Fibroblast of the aortic adventitia (primary cell): ENCODE measurements around the gene TSPAN18. TPM values are rescaled to one million over a fixed set of nuclear protein-coding genes. Genes with fewer than 3 reads are reported as not detected.

Source experiments
- DNase-seq: peaks from one replicate; pipeline ENCODE4 v3.0.0-alpha.2; 2010; ENCODE audit warnings: low read depth
- H3K4me3 ChIP-seq: 2 replicates; pipeline ENCODE4 v1.5.1; 2011; ENCODE audit warnings: low read depth, mild to moderate bottlenecking, control low read depth, low read length, moderate library complexity
- total RNA-seq: library from RNA; depleted of rRNA; stranded (reverse); fragments of >200 nt; gene quantifications from 2 replicates; pipeline ENCODE4 v1.2.3, GENCODE V29; 2012; ENCODE audit warnings: low replicate concordance
- TF ChIP-seq, protein P1 (sequence below): IDR thresholded peaks from 2 replicates; pipeline ENCODE4 v1.5.1; 2011; ENCODE audit warnings: mild to moderate bottlenecking, low read length, control low read depth, inconsistent platforms; ENCODE audit not compliant: insufficient read depth

TSPAN18 gene
- total RNA-seq, 1 donor = under 0.01 TPM

DNA sequence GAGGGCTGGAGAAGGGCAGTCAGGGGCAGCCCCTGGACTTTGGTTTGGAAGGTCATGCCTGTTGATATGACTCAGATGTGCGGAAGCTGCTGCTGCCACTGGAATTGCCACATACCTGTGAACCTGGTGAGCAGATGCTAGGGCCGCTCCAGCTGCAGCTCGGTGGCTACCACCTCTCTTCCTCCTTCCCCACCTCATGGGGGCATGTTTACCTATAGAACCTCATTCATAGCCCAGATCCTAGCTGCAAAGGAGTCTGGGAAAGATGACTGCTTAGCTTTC, 17.5 kb upstream of the TSPAN18 start:
- TF ChIP-seq, protein P1, sequence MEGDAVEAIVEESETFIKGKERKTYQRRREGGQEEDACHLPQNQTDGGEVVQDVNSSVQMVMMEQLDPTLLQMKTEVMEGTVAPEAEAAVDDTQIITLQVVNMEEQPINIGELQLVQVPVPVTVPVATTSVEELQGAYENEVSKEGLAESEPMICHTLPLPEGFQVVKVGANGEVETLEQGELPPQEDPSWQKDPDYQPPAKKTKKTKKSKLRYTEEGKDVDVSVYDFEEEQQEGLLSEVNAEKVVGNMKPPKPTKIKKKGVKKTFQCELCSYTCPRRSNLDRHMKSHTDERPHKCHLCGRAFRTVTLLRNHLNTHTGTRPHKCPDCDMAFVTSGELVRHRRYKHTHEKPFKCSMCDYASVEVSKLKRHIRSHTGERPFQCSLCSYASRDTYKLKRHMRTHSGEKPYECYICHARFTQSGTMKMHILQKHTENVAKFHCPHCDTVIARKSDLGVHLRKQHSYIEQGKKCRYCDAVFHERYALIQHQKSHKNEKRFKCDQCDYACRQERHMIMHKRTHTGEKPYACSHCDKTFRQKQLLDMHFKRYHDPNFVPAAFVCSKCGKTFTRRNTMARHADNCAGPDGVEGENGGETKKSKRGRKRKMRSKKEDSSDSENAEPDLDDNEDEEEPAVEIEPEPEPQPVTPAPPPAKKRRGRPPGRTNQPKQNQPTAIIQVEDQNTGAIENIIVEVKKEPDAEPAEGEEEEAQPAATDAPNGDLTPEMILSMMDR = no peak
- no peak for DNase-seq
- no peak overlapping the region for H3K4me3 ChIP-seq

DNA sequence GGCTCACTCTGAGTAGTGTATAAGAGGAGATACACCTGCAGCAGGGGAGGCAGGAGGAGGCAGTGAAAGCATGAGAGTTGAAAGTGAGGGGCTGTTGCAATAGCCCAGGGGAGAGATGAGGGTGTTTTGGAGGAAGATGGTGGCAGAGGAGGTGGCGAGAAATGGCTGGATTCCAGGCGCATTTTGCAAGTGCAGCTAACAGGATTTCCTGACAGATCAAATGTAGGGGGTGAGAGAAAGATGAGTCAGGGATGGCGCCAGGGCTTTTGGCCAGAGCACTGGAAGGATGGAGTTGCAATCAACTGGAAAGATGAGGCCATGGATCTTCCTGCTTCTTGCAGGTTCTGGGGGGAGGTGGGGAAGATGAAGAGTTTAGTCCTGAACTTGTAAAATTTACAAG, 16.8 kb upstream of the TSPAN18 start:
- DNase-seq = no peak
- H3K4me3 ChIP-seq = no peak overlapping the region
- TF ChIP-seq, protein P1 = no peak

DNA sequence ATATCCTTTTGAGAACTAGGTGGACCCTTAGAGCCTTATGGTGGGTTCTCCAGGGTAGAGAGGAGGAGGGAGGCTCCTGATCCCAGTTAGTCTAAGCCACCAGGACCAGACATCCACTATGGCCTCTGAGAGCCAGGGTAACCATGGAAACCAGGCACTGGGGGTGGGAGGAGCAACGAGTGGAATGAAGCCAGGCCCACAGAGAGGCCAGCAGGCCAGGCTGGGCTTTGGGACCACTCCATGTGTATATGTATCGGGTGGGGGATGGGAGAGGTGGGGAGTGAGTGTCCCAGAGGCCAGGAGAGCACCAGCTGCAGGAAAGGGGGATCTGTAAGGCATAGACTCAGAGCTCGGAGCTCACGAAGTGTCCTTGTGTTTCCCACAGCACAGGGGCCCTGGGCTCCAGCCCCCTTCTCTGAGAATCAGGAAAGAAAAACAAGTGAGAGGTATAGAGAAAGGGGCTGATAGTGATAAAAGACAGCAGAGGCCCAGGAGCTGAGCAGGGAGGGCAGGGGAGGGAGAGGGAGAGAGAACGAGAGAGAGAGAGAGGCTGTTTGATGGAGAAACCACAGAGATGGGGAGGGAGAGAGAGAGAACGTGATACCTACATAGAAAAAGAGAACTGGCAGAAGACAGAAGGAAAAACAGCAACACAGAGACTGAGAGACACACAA, 15.5 kb upstream of the TSPAN18 start:
- DNase-seq = no peak
- TF ChIP-seq, protein P1 = no peak
- H3K4me3 ChIP-seq = no peak overlapping the region

DNA sequence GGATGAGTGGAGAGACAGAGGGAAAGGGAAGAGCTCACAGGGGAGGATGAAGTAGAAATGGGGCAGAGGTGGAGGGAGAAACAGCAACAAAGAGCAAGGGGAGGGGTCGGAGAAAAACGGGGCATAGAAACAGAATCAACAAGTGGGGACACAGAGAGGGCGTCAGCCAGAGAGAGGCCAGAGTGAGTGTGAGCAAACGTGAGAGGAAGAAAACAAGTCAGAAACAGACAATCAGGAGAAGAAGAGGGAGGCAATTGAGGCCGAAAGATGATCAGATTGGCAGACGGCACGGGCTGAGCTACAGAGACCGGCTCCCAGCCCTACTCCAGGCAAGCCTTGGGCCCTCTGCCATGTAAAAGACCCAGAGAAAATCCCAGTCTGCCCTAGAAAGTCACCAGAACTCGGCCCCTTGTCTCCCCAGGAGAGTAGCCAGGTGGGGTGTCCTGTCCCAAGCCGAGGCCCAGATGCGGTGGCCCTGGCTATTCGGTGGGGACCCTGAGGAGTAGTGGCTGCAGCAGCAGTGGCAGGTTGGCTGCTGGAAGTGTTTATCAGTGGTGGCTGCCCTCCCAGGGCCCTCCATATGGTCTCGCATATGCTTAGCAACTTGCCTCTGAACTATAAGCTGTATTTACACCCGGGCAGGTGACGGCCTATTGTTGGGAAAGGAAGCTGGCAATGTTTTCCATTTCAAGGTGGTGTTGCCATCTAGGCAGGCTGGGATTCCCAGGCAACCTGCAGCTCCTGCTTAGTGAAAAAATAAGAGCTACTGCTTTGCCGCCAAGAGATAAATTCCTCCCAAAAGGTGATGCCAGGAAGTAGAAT, 14.8 kb upstream of the TSPAN18 start:
- DNase-seq = no peak
- TF ChIP-seq, protein P1 = no peak
- no peak overlapping the region for H3K4me3 ChIP-seq

DNA sequence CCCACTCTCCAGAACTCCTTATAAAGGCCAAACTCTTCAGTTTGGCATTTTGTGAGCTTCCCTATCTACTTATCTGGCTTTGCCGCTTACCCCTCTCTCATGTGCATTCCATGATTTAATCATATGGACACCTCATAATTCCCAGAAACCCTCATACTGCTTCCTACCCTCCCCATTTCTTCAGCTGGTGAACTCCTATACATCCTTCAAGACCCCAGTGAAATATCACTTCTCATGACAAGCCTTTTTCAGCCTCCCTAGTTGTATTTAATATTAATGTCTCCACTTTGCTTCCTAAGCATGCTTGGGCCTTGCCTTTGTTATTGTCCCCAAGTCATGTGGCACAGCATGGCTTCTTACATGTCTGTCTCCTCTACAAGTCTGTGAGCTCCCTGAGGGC, 13.7 kb upstream of the TSPAN18 start:
- no peak overlapping the region for H3K4me3 ChIP-seq
- TF ChIP-seq, protein P1 = no peak
- no peak for DNase-seq

DNA sequence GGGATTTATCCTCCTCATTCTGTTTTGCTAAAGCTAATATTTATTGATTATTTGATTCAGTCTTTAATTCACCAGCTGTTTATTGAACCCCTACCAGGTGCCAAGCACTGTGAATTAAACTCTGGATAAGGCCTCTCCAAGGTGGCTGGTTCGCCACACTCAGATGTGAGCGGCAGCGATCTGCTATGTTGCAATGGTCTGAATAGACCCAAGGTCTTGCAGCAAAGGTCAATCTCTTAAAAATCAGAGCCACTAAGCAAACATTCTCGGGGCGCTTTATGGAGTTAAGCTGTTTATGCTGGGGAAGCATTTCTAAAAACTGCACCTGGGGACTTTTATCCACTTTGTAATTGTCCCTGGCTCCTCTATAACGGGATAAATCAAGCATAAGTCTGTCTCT, 10.5 kb upstream of the TSPAN18 start:
- H3K4me3 ChIP-seq = no peak overlapping the region
- DNase-seq = no peak
- TF ChIP-seq, protein P1 = no peak

DNA sequence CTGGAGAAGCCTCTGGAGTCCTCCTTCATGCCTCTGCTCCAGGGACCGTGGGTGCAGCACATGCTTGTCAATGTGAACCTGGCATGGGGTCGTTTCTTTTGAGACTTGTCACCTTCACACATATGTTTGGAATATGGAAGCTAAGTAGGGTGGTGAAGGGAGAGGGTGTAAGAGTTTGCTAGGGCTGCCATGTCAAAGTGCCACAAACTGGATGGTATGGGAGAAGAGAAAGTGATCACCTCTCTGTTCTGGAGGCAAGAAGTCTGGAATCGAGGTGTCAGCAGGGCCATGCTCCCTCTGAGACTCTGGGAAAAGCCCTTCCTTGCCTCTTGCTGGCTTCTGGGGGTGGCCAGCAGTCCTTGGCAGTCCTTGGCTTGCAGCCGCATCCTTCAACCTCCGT, 8.7 kb upstream of the TSPAN18 start:
- H3K4me3 ChIP-seq = no peak overlapping the region
- DNase-seq = no peak
- TF ChIP-seq, protein P1 = no peak
